DLD1 (cell line): ENCODE measurements around the gene FGF14.

Experiments
- in situ Hi-C: cut with HindIII; loops from 2 replicates; pipeline ENCODE4 v1.10.0; 2017; ENCODE audit warnings: low sequenced_read_pairs

The FGF14 gene

DNA sequence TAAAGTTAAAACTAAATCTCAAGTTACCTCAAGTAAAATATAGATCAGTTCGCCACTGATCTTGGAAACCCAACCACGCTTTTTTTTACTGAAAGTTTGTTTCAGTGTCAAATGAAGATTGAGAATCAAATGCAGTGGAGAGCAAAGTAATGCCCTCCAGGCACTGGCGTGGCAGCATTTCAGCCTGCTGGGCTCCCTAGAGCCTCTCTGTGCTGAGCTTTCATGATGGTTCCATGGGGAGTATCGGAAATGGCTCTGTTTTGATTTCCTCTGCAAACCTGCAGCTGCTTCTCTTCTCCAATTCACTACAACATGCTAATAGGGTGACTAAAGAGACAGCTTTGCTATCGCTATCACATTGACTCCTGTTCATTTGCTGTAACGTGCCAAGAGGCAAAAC lies 141.6 kb downstream of the FGF14 start:
- in situ Hi-C loops = no loop called here

DNA sequence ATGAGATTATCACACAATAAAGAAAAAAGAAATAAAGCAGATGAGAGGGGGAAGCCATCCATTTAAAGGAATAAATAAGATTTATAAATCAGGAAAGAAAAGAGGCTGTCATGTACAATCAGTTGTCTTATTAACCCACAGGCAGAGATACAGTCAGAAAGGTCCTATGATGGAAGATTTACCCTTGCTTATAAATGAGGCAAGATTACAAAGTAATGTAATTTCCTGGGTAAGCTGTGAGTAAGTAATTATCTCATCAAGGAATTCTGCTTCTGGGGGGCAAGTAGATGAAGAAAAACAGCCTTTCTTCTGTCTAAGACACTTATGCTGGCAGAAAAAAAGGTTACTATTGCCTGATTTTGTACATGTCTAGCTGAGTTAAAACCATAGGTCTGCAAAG lies 146.4 kb downstream of the FGF14 start:
- in situ Hi-C loops = no loop called here

DNA sequence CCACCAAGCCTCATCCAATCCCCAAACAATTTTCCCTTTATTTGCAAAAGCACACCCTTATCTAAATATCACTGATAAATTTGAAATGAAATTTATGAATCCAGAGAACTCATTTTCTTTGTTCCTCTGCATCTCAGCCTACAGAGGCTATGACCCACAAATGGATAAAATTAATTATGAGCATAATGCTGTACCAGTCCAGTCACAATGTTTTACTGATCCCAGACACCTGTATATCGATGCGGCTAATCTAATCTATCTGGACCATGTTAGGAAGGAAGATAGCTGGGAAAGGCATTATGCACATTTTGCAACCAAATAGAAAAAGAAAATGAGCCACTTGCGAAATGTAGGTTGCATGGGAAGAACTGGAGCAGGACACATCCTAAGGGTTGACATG lies 150.0 kb downstream of the FGF14 start:
- in situ Hi-C loops = no loop called here

DNA sequence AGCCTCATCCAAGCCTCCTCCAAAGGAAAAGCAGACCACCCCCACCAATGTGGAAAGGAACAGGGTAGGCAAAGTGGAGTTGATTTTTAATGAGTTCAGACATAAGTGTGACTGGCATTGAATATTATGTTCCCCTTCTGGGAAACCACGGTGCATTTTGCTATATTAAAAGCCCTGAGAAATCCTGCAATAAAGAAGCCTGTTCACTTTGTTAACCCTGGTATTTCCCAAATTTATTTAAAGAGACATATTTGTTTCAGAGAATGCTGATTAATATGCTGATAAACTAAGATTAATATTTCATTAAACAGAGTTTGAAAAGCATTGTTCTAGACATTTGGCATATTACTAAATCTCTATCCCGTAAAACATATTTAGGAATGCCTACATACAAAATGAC lies 151.4 kb downstream of the FGF14 start:
- in situ Hi-C loops = no loop called here

DNA sequence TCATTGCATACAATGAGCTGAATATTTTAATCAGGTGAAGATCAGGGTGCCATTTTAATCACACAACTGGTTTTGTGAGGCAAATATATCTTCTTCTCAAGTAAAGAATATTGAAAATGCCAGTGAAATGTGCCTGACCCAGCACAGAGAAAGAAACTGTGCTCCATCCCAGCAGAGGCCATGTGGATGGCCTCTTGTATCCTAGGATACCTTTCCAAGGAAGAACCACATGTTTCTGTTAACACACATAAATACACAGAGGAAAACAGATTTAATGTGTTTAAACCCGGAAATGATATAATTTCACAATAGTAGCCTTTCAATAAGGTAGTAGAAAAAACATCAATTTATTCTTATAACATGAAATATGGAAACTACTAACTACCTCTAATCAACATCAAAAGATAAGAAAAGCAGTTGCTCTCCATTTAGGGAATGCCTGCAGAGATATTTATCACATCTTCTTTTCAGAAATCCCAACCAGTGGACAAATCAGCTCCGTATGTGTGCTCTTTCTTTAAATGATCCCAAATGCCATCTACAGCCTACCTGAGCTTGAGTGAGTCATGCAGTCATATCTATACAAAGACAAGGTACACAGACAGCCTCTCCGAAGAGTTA lies 157.1 kb downstream of the FGF14 start:
- in situ Hi-C loops = no loop called here

DNA sequence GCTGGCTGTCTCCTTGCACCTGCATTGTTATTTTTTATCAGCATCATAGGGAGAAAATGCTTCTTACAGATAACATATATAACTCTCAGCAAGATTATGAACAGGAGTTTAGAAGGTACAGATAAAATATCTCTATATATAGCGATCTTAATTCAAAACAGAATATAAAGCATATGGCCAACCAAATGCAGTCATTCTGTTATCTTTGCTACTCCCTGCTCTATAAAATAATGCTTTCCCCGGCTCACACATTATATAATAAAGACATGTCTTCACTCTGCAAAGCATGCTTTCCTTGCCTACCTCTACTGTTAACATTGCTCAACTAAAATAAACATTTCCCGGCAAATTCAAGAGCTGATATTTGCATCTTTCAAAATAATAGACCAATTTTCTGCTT lies 161.7 kb downstream of the FGF14 start:
- in situ Hi-C loops = no loop called here

DNA sequence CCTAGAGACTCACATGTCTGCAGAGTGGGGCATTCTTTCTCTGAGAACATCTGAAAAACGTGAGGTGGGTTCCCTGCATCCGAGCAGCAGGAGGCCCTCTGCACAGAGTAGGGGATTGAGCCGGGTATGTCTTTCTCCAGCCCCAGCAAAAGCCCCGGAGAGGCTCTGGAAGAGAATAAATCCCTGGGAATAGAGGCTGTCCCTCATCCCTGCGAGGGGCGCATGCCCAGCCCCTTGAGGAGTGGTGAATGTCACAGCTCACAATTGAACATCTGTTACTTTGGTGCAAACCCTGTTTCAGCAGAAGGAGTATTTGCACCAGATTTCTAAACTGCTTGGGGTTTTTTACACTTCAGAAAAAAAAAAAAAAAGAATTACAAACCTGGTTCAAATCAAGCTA lies 164.6 kb downstream of the FGF14 start:
- in situ Hi-C loops = no loop called here

DNA sequence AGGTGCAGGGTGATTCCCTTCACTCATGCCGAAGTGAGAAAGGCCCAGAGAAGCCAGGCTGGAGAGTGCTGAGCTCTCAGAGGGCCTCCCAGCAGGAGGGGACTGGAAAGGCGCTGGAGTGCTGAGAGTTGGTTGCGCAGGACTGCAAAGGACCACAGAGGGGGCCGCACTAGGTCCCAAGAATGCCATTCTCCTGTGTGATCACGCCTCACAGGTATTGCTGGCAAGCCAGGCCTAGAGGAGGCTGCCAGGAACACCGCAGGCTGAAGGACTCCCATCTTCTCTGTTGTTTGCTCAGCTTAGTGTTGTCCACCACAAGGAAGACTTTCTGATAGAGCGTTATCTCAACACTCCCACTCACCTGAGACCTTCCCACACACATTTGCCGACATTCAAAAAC lies 165.0 kb downstream of the FGF14 start:
- in situ Hi-C loops = no loop called here

DNA sequence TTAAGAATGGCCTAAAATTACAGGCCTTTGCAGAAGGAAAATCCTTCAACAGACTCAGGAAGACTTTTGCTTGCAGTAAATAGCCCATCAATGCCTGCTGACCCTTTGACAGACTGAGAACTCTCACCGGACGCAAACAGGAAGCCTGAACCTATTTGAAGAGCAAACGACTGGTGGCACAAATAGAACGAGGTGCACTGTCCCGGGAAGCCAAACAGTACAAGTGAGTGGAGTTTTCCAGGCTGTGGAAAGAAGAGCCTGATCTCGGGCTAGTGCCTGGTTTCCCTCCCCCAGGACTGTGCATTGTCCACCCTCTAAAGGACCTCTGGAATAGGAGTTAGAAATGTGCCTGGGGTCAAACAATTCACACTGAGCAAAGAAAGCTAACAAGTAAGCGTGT lies 165.5 kb downstream of the FGF14 start:
- in situ Hi-C loops = no loop called here

DNA sequence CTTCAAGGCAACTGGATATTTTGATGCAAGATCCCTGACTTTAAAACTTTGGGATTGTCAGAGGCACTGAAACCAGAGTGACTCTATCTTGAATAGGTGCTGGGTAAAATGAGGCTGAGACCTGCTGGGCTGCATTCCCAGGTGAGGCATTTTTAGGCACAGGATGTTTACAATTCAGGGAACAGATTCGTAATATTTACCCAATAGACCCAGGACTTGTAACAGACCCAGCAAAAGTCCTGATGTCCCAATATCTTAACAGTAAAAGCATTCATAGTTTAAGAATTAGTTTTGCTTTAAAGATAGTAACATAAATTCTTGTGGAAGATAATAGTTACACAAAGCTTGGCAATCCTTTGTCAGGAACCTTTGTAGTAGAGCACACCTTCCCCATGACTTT lies 166.2 kb downstream of the FGF14 start:
- in situ Hi-C loops = no loop called here

DNA sequence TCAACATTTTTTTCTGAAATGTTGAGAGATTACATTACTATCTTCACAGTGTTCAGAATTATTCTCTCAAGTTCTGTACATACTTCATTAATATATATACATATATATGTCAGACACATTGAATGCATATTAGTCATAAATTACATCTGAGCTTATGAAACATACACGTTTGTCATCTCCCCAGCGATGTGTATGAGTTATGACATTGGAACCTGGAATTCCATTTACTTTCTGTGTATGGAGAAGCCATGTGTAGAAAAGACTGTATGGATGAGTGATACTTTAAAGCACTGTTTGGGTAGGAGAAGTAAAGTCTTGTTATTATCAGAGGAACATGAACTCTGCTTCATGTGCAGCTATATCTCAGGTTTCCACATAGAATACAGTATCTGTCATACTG lies 167.2 kb downstream of the FGF14 start:
- in situ Hi-C loops = no loop called here

DNA sequence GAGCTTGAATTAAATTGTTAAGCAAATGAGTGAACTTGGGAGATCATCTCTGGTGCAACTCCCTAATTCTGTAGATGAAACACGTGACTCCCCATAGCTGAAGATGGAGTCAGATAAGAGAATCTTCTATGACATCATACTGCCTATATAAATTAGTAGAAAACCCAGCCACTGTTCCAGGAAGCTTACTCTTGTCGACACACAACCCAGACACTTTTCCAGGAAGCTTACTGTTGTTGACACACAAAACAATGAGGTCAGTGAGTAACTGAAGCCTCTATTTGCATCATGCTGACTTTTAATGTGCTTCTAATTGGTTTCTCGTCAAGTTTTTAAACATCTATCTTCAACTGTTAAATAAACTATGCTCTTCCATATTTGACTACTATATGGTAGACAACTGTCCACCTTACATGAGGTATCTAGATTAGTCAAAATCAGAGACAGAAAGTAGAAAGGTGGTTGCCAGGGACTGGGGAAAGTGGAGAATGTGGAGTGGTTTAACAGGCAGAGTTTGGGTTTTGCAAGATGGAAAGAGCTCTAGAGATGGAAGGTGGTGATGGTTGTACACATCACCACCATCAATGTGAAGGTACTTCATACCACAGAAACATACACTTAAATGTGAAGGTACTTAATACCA lies 168.2 kb downstream of the FGF14 start:
- in situ Hi-C loops = no loop called here

DNA sequence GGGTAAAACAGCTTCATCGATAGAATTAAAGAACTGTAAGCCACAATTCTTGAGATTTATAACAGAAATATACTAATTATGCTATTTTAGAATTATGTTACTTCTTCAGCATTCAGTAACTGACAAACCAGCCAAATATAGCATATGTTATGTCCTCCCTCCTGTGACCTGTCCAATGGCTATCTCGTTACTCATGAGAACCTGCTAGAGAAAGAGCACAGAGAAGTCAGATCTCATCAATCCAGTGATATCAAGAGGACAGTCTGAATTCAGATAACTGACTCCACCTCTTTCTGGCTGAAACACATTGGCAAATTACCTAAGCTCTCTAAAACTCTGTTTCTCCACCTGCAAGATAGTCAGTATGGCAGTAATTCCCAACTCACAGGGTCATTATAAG lies 170.4 kb downstream of the FGF14 start:
- in situ Hi-C loops = no loop called here

DNA sequence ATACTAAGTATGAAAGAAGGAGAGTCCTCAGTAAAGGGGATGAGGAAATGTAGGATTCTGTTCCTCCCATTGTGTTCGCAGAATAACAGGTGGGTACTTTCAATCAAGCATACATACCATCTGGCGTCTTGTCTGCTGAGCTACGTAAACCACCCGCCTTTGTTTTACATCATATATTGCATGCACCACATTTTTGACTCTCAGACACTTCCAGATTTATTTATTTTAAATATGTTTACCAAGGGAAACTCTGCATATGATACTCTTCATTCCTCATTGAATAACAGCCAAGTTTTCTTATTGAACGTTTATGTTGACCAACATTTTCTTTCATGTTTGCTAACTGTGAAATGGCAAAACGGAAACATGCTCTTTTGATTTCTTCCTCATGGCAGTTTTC lies 174.1 kb downstream of the FGF14 start:
- in situ Hi-C loops = no loop called here

DNA sequence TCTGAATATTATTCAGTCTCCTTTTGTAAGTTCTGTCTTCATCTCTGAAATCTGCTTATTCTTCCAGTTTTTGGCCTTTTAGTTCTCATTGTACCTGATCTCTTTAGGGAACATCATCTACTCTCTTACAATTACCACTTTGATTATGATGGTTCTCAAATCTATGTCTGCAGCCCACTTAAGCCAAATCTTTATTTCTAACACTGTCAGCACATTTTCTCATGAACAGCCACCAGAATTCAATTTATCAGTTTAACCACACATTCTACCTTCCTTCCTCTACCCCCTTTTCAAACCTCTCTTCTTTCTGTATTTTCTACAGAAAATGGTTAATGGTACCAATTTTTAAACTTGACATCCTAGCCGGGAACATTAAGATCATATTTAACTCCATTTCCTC lies 175.3 kb downstream of the FGF14 start:
- in situ Hi-C loops = no loop called here

DNA sequence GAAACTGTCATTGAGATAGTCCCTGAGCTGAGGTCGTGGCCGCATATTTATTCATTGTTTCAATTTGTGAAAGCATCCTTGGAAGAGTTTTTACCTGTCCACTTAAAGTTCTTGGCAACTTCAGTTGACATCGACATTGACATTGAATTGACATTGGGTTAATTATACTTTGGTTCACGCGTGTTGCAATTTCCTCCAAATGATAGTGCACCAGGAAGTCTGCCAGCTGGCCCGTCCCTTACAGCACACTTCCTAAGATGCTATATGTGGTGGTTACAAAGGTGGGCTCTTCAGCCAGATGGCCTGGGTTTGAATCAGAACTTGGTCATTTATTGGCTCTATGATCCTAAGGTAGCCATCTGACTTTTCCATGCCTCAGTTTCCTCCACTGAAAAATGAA lies 176.0 kb downstream of the FGF14 start:
- in situ Hi-C loops = no loop called here

DNA sequence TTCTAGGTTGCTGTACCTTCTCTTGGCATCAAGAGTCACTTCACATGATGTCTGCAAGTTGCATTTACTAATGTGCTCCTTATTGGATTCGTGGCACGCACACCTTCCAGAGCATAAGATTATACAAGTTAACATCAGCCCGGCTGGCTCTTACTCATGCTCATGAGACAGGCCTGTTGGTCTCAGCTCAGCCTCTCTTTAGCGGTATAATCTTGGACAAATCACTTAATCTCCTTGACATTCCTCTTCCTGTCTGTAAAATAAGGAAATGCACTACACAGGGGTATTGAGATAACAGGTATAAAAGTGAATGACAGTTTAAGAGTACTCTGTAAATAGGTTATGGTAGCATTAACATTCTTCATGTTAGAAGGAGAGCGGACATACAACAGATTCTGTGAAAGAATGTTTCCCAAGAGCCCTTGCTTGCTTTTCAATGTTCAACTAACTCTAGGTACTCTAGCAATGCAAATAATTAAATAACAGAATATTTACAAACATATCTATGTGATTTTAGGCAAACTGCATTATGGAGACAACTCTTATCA lies 181.1 kb downstream of the FGF14 start:
- in situ Hi-C loops = no loop called here

DNA sequence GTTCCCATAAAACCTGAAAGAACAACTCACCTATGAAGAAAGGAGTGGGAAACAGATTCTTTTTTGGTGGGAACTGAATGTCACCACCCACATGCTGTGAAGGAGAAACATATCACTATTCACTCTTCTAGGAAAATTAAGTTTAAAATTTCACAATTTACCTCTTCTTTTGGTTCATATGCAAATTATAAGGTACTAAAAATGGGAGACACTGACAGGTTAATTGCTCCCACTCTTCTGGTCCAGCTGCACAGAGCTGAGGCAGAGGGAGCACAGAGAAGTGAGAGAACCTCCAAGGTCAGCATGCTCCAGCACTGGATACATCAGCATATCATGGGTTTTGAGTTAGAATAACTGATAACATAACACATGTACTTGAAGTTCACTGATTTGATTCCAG lies 186.9 kb downstream of the FGF14 start:
- in situ Hi-C loops = no loop called here

DNA sequence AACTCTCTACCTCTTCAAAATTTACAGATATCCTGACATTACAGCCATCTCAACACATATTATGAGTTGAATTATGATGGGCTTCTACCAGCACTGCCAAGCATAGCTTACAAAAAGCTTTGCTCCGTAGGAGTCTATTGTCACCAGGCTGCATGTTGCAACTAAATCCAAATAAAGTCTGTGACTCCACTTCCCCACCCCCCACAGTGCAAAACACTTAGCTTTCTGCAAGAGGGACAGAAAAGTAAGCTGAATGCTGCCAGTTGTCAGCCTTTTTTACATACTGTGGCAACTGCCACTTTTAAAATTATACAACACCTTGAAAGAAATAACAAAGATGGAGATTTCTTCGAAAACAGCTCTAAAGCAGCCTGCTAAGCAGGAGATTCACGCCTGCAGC lies 189.1 kb downstream of the FGF14 start:
- in situ Hi-C loops = no loop called here

DNA sequence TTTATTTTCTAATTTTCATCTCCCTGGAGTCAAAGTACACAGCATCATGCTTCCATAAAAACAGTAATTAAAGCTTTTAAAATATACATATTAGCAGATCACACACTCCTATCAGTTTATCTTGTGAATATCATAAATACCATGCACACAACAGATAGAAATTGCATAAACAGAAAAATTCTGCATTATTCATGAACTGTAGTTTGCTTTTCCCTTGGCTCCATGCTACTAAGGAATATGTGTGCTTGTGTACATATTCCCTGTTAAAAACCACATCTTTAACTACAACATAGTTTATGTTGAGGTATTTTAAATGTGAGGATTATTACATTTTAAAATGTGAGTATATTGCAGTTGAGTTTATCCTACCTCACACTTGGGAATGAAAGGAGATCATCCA lies 193.5 kb downstream of the FGF14 start:
- in situ Hi-C loops = loop anchor here (10.0 kb wide), 1 partner anchor 414 kb away; no protein-coding TSS in a partner anchor

DNA sequence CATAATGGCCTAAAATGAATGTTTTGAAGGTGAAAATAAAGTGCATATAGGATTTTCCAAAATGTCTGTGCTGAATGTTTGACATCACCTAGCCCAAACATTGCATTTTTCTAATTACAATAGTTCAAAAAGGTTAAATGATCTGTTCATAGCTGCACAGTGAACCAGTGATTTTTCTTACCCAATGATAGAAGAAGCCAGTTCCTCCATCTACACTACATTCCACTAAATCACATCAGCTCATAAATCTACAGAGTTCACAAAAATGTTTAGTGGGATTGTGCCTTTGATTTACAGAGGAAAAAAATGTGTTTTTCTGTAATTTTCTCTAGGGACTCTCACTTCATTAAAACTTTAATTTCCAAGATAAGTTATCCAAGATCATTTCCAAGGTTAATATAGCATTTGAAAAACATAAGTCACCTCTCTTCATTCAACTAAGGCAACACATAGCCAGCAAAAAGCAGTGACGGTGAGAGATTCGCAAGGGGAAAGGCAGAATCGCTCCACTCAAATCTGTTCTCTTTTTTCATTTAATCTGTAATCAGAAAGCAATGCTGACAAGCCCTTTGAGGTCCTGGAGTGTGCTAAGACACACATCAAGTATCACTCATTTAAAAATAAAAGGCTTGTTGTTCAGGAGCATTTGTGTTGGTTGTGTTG lies 194.0 kb downstream of the FGF14 start:
- in situ Hi-C loops = loop anchor here (10.0 kb wide), 1 partner anchor 413 kb away; no protein-coding TSS in a partner anchor

DNA sequence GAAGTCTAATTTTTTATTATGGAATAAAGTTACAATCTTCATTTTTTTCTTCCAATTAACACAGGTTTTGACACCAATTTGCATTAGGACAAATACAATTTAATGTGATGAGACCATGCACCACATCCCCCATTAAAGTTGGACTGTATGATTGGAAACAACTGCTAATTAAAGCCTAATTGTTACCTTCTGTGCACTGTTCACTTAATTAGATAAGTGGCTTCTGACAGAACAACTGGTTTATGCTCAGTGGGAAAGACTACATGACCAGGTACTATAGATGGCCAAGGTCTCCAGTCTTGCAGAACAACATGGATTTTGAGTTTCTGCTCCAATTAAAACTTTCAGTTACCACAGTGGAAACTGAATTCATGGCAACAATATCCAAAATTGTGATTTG lies 198.1 kb downstream of the FGF14 start:
- in situ Hi-C loops = loop anchor here (10.0 kb wide), 1 partner anchor 409 kb away; no protein-coding TSS in a partner anchor
